AG04449 (cell line): ENCODE data around the gene MYOC.
A peak's percentile ranks its signal among the peaks of the same experiment; 100 is the strongest.
"Not testable (repeated sequence)": the region's sequence is repeated elsewhere in the genome, so short reads cannot be mapped to it uniquely, and the experiment has no call there.

Experiments
- CTCF ChIA-PET: fragments of 350-600 bp; formaldehyde crosslinking; extraction: SDS; loops from one replicate; lab custom pipeline; 2021; ENCODE audit warnings: antibody characterized with exemption; lab: Yijun Ruan, JAX
- POLR2A ChIA-PET: fragments of 400-600, 350-600 bp; formaldehyde crosslinking; extraction: SDS; loops from one replicate; lab custom pipeline; 2020; ENCODE audit warnings: antibody characterized with exemption, inconsistent platforms; lab: Yijun Ruan, JAX
- DNase-seq: peaks from one replicate; pipeline ENCODE4 v3.0.0-alpha.2; 2010; ENCODE audit warnings: low read depth, low spot score
- H3K4me3 ChIP-seq: 2 replicates; pipeline ENCODE4 v1.5.1; 2011; ENCODE audit warnings: low read depth, mild to moderate bottlenecking, control low read depth, low read length
- TF ChIP-seq, protein P1 (sequence below): IDR thresholded peaks from one replicate; pipeline ENCODE4 v1.5.1; 2011; ENCODE audit warnings: mild to moderate bottlenecking, moderate library complexity, low read length, control low read depth, inconsistent platforms; ENCODE audit not compliant: insufficient read depth; ENCODE audit errors: missing control alignments

The MYOC gene

DNA sequence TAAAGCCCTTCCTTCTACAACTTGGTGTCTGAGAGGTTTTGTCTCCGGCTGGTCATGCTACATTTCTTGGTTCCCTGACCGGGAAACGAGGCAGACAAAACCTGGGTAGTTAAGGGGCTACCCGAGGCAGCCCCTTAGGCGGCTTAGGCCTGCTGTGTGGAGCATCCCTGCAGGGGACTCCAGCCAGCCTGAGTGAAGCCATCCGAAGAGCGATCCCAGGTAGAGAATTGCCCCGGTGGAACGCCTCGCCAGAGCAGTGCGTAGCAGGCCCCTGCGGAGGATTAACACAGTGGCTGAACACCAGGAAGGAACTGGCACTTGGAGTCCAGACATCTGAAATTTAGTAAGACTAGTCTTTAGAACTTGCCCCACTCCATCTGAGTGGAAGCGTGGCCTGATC is 51.6 kb downstream of the MYOC start:
- ChIA-PET CTCF (no interaction called here), POLR2A (no interaction called here)
- TF ChIP-seq, protein P1, sequence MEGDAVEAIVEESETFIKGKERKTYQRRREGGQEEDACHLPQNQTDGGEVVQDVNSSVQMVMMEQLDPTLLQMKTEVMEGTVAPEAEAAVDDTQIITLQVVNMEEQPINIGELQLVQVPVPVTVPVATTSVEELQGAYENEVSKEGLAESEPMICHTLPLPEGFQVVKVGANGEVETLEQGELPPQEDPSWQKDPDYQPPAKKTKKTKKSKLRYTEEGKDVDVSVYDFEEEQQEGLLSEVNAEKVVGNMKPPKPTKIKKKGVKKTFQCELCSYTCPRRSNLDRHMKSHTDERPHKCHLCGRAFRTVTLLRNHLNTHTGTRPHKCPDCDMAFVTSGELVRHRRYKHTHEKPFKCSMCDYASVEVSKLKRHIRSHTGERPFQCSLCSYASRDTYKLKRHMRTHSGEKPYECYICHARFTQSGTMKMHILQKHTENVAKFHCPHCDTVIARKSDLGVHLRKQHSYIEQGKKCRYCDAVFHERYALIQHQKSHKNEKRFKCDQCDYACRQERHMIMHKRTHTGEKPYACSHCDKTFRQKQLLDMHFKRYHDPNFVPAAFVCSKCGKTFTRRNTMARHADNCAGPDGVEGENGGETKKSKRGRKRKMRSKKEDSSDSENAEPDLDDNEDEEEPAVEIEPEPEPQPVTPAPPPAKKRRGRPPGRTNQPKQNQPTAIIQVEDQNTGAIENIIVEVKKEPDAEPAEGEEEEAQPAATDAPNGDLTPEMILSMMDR, result no peak

DNA sequence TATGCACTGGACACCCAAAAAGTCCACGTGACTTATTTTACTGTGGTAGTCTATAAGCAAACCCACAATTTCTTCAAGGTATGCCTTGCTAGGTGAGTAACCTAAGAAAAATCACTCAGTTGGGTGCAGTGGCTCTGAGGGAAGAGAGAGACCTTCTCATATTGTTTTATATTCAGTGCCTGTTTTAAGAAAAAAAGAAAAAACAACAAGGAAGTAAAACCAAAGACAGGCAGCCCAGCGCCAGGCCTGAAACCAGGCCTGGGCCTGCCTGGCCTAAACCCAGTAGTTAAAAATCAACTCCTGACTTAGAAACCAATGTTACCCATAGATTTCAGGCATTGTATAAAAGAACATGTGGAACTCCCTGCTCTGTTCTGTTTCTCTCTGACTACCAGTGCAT is 52.2 kb downstream of the MYOC start:
- DNase-seq, H3K4me3 ChIP-seq, POLR2A ChIA-PET, CTCF ChIA-PET: not testable (repeated sequence)

More for the DNA sequence above, 51.6 kb downstream of the MYOC start:
- no peak for DNase-seq
- H3K4me3 ChIP-seq, result no peak overlapping the region

DNA sequence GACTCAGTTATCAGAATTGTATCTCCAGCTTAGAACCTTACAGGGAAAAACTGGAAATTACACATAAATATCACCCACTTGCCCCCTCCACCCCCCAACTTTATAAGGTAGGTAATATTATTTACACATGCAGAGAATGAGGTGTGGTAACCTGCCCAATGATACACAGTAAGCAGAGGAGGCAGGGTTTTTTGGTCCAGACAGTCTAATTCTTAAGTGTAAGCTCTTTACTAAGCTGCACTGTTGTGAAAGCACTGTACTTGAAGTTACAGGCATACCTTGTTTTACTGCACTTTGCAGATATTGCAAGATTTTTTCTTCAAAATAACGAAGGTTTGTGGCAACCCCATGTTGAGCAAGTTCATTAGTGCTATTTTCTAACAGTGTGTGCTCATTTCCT is 55.3 kb downstream of the MYOC start:
- DNase-seq, result no peak

DNA sequence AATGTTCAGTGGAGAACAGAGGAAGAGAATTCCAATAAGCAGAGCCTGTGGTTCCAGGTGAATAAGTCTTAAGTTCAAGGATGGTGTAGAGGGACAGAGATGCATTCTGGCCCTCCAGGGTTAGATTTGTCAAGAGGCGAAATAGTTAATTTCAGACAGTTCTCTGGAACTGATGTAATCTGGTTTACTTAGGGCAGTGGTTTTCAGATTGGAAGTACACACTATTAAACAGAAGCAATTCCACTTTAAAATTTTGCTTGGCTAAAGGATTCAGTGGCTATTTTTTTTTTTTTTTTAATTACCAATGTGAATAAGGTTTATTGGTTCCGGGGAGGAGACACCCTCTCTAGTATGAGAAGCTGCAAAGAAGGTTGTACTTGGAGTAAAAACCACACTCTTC is 55.8 kb downstream of the MYOC start:
- TF ChIP-seq, protein P1, result no peak

More for the DNA sequence above, 55.3 kb downstream of the MYOC start:
- POLR2A ChIA-PET, result no interaction called here
- CTCF ChIA-PET, result interaction anchor here (1.4 to 1.5 kb wide), 2 partner anchors 47 to 388 kb away, joined by 3 to 4 read pairs; no protein-coding TSS in a partner anchor
- no peak overlapping the region for H3K4me3 ChIP-seq
- TF ChIP-seq, protein P1, result no peak

DNA sequence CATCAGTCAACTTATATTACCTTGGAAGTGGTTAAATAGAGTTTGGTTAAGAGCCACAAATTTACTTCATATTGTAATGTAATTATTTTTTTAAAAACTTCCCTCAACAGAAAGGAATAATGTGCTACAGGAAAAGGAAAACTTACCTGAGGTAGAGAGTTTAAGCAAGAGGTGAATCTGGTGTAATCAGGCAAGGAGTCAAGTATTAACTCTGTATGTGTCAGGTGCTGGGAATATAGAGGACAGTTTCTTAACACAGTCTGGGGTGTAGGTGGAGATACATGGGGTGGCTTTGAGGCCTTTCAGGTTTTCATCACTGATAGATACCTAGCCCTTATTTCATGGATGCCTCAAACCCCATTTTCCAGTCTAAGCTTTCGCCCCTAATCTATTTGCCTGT is 56.4 kb downstream of the MYOC start:
- DNase-seq, result no peak
- ChIA-PET CTCF (no interaction called here), POLR2A (no interaction called here)
- TF ChIP-seq, protein P1, result no peak
- no peak overlapping the region for H3K4me3 ChIP-seq

More for the DNA sequence above, 55.8 kb downstream of the MYOC start:
- POLR2A ChIA-PET, result no interaction called here
- CTCF ChIA-PET, result no interaction called here
- H3K4me3 ChIP-seq, result no peak overlapping the region
- no peak for DNase-seq

DNA sequence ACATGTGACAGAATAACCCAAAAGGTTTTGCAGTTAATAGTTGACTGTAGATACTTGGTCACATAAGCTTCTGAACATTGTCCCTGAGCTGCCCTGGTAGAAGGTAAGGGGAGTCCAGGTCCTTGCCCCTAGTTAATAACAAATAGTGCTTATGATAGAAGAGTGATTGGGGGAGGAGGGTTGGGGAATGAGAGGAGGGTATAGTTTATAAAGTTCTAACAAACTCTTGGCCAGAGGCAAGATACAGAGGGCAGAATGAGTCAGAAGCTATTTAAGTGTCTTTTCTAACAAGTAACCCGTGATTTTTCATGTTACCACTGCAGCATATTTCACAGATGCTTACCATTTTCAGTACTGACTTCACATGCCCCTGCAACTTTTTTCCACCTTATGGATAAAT is 57.2 kb downstream of the MYOC start:
- DNase-seq, result peak; percentile 10
- CTCF ChIA-PET, result interaction anchor here (0.8 to 1.7 kb wide), 3 partner anchors 59 to 388 kb away, joined by 3 to 4 read pairs (median 3); no protein-coding TSS in a partner anchor
- POLR2A ChIA-PET, result no interaction called here
- TF ChIP-seq, protein P1, result no peak
- no peak overlapping the region for H3K4me3 ChIP-seq

DNA sequence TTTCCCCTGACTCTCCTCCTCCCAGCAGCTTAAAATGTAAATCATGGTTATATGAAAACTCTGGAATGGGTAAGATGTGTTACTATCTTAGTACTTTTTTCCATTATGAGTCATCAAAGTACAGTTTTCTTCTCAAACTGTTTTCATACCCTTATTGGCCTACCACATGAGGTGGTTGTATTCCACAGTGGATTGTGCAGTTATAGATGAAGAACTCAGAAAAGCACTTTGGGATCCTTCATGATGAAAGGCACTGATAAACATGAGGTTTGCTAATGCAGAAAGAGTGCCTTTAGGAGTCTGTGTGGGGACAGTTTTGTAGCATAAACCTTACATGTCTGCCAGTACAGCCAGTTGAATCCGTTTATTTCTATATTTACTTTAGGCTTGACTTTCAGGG is 62.5 kb downstream of the MYOC start:
- POLR2A ChIA-PET, result no interaction called here
- H3K4me3 ChIP-seq, result no peak overlapping the region
- peak; percentile 28 for DNase-seq
- TF ChIP-seq, protein P1, result no peak
- CTCF ChIA-PET, result no interaction called here
